ENCODE results near the gene TP53I13.

DNA sequence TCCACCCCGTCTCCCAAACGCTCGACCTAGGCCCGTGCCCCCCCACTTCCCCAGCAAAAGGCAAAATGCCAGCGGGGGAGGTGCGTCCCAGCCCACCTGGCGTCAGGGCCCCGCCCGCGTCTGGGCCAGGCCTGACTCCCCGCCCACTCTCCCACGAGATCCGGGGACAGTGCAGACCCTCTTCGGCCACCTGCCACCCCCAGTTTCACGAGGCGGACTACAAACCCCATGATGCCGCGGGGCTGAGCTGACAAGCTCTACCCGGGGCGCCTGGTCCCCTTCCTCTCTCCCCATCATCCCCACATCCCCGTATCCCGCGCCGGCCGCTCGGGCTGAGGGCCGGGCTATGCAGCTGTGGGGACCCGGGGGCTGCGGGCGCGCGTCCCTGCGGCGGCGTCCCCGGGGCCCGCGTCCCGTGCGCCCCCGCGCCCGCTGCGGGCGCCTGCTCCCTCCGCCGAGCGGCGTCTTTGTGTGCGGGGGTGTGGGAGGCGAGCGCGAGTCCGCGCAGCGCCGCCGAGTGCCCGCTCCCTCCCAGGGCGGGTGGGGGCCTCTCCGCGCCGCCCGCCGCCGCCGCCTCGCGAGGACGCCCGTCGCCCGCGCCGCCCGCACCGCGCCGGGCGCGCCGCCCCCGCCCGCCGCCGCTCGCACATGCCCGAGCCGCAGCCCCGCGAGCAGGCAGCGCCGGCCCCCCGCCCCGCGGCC lies 24.5 kb downstream of the TP53I13 start, which contains the start of gene ANKRD13B:
- TF ChIP-seq CTCF (IDR thresholded peaks at IDR 0.05), result no peak
- no peak for TF ChIP-seq POLR2A (IDR thresholded peaks at IDR 0.05)
